NCI-H1105 (cell line): ENCODE results near the gene CCDC85C.
A peak's percentile ranks its signal among the peaks of the same experiment; 100 is the strongest.

ENCODE experiments used
- DNase-seq: peaks from one replicate; lab custom pipeline; 2025; lab: John Stamatoyannopoulos, UW

The CCDC85C gene

GRCh38 chr14:99630202-99630601, 26.2 kb upstream of the CCDC85C start:
- DNase-seq: no peak

DNA sequence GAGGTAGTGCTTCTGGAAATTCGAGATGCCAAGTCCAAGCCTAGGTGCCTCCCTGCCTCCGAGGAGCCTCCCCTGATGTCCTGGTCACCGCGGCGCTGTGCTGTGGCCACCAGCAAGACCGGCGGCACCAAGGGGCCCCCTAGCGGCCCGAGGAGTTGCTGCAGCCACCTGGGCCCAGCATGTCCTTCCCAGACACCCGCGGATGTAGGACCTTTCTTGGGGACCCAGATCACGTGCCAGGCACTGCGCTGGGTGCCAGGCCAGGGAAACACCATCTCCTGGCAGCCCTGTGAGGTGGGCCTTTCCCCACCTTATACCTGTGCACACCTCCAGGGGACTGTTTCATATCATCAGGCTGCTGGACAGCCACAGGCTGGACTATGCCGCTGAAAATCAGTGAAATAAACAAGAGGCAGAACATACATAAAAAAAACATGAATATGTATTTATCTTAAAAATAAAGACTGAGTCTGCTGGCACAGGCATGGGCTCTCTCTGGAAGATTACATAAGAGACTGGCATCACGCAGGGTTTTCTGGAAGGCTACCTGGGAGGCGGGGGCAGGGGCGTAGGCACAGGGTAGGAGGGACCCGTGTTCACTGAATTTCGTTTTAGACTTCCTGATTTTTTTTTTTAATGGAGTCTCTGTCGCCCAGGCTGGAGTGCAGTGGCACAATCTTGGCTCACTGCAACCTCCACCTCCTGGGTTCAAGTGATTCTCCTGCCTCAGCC, 25.0 kb upstream of the CCDC85C start:
- DNase-seq: peak; percentile 49

DNA sequence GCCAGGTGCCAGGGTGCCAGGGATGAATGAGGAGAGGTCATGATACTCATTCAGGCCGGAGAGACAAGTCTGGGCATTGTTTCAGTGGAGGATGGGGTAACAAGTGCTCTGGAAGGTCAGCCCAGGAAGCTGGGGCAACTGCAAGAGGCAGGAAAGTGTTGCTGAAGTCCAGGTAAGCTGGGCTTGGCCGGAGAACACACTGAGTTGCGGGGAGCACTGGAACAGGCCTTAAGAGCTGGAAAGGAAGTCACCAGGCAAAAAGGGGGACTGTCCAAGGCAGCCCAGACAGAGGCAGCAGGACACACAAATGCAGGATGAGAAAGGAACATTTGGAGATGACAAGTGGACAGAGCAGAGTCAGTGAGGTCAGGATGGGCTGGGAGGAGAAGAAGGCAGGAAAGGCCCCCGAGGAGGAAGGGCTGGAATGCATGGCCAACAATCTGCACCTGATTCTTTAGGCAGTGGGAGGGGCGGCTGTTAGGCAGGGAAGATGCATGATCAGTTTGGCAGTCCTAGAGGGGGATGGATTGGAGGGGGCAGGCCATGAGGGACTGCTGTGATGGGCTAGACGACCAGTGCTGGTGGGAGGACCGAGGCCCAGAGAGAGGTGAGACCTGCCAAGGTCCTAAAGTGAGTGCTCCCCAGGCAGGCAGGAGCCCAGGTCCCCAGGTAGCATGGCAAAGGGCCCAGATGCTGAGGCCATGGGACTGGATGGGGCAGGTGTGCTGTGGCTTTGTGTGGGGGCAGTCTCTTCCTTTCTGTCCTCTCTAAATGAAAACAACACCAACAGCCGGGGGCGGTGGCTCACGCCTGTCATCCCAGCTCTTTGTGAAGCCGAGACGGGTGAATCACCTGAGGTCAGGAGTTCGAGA, 23.7 kb upstream of the CCDC85C start:
- no peak for DNase-seq

DNA sequence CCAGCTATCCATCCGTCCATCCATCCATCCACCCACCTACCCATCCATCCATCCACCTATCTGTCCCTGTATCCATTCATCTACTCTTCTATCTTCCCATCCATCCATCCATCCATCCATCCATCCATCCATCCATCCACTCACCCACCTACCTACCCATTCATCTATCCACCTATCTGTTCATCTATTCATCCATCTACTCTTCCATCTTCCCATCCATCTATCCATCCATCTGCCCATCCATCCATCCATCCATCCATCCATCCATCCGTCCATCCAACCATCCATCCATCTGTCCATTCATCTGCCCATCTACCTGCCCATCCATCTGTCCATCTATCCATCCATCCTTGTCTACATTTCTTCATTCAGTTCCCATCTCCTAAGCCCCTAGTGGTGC, 23.1 kb upstream of the CCDC85C start:
- DNase-seq: no peak

- no peak for DNase-seq
Measured at GRCh38 chr14:99626041-99626648, 22.1 kb upstream of the CCDC85C start.

- no peak for DNase-seq
Measured at GRCh38 chr14:99625476-99625875, 21.5 kb upstream of the CCDC85C start.

GRCh38 chr14:99624971-99625370, 21.0 kb upstream of the CCDC85C start:
- no peak for DNase-seq

- DNase-seq: no peak
Measured at GRCh38 chr14:99624024-99624423, 20.0 kb upstream of the CCDC85C start.

DNA sequence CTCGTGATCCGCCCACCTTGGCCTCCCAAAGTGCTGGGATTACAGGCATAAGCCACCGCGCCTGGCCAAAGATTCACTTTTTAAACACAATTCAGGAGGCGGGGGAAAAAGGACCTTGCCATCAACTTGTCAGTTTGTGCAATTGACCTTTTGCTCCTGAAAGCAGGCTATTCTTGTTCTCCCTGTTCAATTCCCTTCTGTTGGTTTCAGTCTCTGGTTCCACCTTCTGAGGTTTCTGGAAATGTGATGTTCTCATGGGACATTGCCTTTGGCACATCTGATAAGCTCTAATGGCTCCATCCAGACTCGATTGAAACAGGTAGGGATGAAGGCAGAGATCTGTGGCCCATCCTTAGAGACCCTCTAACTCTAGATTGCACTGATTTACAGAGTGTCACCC, 17.9 kb upstream of the CCDC85C start:
- DNase-seq: no peak

- DNase-seq: no peak
Measured at GRCh38 chr14:99619835-99620834, 16.1 kb upstream of the CCDC85C start.

DNA sequence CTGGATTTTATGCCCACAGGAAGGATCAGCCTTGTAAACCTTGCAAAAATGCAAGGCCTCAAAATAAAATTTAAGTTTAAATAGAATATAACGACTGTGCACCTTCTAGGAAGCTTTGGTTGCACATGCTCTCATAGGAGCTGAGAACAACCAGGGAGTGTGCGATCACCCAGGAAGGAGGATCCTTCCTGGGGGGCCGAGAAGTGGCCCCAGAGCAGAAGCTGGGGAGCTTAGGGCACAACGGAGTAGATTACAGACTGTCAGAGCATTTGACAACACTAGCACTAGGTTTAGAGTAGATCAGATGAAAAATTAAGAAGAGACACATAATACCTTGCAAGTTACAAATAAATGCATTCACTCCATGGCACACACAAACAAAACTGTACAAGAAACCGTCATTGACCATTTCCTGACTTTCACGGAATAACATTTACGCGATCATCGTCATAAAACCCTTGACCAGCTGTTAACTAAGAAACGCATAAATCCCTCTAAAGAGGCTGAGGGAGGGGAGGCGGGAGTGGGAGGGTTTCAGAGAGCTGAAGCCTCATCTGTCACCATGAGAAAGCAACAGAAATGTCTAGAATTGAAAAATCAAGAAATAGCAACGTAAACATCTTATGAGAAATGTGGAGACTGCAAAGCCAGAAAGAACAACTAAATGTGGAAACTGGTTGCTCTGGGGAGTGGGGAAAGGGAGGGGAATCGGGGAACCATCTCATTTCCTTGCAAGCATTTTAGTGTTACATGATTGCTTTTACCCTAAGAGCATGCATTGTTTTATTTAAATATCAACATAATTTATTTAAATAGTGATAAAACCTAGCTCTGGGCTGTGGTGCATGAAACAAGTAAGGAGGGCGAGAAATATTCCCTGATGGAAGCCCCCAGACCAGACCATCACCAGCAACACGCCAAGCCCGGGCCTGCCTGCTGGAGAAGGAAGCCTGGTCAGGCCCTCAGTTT, 13.1 kb upstream of the CCDC85C start:
- DNase-seq: no peak

- no peak for DNase-seq
Measured at GRCh38 chr14:99615497-99616157, 11.6 kb upstream of the CCDC85C start.

DNA sequence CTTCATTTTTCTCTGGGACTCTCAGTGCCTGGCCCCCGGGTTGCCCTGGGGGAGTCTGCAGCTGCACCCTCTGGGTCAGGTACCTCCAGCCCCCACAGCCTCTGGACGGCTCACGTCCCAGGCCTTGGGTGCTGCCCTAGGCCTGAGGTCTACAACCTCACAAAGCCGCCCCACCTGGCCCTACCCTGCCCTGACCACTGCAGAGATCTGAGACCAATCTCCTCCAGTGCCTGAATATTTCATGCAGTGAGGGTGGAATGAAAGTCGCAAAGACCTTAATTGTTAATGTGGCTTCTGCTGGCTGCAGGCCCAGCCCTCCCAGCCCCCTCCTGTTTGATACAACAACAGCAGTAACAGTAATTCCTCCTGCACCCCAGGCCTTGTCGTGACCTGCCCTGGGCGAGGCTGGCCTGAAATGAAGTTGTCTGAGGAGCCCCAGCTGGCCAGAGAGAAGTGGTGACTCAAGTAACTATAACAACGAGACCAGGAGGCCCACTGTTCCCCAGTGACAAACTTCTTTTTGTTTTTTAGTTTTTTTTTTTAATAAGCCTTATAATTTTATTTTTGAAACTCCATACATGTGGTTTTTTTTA, 8.8 kb upstream of the CCDC85C start:
- peak; percentile 55 for DNase-seq

- peak; percentile 43 for DNase-seq
Measured at GRCh38 chr14:99612071-99612737, 8.2 kb upstream of the CCDC85C start.

DNA sequence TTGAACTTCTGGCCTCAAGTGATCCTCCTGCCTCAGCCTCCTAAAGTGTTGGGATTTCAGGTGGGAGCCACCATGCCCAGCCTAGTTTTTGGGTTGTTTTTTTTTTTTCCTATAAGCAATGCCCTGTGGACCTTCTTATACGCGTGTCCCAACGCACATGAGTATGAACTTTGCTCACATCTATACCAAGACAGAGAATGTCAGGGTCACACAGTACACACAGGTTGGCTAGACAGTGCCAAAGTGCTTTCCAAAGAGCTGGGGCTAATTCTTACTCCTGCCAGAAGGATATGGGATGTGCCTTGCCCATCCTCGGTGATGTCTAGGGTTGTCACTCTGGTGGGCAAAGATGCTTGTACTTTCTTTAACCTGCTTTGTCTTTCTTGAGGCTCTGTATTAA, 7.6 kb upstream of the CCDC85C start:
- no peak for DNase-seq

GRCh38 chr14:99609245-99610170, 5.5 kb upstream of the CCDC85C start:
- no peak for DNase-seq

DNA sequence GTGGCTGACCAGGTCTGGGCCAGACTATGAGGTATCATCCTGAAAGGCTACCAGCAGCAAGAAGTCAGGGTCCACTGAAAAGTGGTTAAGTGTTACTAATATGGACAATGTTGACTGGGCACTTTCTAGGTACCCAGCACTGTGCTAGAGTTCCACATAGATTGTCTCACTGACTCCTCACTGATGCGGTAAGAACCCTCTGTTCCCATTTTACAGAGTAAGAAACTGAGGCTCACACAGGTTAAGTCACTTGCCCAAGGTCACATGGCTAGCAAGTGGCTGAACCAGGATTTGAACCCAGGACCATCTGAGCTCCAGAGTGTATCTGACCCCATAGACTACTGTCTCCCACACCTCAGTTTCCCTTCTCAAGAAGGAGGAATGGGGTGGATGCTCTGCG, 4.6 kb upstream of the CCDC85C start:
- no peak for DNase-seq

DNA sequence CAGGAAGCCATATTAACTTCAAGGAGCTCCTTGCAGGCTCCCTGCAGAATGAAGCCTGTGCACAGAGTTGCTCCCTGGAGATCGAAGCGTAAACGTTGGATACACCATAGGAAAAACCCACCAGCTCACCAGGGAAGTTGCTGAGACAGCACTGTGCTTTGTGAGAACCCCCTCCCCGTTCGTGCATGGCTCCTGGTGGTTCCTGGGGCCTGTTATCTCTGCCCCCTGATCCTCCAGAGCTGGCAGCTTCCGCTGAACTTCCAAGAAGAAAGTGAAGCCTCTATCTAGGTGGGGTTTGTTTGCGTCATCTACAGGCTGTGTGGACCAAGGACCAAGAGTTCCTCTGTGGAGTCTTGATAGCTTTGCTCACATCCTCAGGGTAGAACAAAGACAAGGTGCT, 2.4 kb upstream of the CCDC85C start:
- no peak for DNase-seq
